DMS114 treated with DMSO at 0.1 percent for 48 hours (cell line): ENCODE results near the gene PHLDB3.
"Not testable (repeated sequence)": the region's sequence is repeated elsewhere in the genome, so short reads cannot be mapped to it uniquely, and the experiment has no call there.

Experiments used
- DNase-seq: peaks from one replicate; lab custom pipeline; 2025; ENCODE audit not compliant: unreplicated experiment; lab: John Stamatoyannopoulos, UW

Gene PHLDB3

GRCh38 chr19:43504426-43505185 is at the start of gene PHLDB3:
PHLDB3 (minus strand) TSS chr19:43504746; CDS start chr19:43504118, 628 bp downstream.
- DNase-seq: no peak

GRCh38 chr19:43553656-43554055 is 49.1 kb upstream of the PHLDB3 start:
- DNase-seq: no peak

- DNase-seq: no peak
Observed at GRCh38 chr19:43552616-43553015, 48.1 kb upstream of the PHLDB3 start.

DNA sequence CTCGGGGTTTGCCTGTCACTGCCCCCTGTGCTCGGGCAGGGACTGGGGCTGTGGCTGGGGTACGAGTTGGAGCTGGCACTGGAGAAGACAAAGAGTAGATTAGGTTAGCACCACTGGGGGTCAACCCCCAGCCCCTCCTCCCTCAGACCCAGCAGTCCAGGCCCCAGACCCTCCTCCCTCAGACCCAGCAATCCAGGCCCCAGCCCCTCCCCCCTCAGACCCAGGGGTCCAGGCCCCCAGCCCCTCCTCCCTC is 47.6 kb upstream of the PHLDB3 start:
- no peak for DNase-seq

DNA sequence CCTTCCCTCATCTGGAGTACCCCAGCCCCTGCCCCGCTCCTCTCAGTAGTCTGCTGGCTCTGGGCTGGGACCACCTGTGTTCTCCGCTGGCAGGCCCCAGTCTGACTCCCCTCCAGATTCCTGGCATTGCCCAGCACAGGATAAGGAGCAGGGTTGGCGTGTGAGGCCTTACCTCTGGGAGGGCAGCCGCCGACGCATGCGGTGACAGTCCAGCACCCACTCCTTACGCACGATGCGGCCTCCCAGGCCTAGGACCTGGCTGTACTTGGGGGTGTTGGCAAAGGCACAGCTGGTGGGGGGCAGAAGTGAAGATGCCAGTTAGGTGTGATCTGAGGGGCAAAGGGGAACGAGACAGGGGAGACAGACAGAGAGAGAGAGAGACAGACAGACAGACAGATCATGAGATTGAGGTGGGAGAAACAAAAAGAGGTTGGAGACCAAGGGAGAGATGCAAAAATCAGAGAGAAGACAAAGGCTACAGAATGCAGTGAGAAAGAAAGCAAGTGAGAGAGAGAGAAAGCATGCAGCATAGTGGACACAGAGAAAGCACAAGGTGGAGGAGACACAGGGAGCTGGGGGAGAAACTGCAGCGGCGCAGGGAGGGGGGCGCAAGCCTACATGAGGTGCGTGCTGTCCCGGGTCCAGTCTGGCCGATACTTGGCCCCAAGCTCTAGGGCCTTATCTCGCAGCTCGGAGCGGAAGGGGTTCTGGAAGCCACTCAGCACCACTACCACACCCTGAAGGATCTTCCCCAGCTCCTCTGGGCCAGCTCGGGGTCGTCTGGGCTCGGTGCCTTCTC is 47.1 kb upstream of the PHLDB3 start:
- DNase-seq: no peak

DNA sequence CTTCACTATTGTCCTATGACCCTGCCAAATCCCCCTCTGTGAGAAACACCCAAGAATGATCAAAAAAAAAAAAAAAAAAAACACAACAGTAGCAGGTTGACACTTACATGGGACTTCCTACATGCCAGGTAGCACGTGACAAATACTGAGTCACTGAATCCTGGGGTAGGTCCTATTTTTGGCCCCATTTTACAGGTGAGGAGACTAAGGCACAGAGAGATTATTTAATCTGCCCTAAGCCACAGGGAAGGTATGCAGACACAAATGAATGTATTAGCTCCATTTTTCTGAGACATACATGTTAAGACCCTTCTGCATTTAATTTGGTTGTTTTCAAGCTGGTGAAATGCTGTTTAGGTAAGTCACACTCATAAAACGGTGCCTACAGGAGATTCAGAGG is 44.2 kb upstream of the PHLDB3 start:
- no peak for DNase-seq

DNA sequence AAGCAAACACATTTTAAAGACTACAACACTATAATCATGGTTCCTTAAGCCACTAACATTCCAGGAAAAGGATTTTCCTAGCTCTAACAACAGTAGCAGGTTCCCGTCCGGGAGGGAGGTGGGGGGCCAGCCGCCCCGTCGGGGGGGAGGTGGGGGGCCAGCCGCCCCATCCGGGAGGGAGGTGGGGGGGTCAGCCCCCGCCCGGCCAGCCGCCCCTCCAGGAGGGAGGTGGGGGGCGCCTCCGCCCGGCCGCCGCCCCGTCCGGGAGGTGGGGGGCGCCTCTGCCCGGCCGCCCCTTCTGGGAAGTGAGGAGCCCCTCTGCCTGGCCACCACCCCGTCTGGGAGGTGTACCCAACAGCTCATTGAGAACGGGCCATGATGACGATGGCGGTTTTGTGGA is 43.4 kb upstream of the PHLDB3 start:
- not testable (repeated sequence) for DNase-seq

DNA sequence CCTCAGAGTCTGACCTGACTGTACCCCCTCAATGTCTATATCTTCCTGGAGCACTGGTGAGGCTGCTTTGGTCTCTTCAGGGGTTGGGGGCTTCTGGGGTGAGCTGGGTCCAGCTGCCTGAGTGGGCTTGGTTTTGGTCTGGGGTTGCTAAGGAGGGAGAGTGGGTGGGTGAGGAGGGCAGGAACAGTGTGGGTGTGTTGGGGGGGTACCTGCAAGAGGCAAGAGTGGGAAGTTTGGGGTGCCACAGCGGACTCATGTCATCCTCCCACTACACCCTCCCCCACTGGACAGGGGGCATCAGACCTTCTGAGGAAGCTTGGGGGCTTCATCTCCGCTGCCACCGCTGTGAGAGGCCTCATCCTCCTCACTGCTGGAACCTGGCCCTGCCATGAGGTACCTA is 42.0 kb upstream of the PHLDB3 start:
- DNase-seq: no peak

DNA sequence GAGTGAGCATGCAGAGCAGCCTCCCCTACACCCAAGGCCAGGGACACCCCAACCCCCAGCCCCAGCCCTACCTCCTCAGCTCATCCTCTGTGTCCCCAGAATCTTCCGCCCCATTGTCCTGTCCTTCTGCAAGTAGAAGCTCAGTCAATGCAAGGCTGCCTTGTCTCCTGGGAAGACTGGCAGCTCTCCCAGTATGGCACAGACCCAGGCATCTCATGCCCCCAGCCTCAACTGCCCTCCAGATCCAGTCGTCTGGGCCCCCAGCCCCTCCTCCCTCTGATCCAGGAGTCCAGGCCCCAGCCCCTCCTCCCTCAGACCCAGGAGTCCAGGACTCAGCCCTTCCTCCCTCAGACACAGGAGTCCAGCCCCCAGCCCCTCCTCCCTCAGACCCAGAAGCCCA is 41.4 kb upstream of the PHLDB3 start:
- no peak for DNase-seq

DNA sequence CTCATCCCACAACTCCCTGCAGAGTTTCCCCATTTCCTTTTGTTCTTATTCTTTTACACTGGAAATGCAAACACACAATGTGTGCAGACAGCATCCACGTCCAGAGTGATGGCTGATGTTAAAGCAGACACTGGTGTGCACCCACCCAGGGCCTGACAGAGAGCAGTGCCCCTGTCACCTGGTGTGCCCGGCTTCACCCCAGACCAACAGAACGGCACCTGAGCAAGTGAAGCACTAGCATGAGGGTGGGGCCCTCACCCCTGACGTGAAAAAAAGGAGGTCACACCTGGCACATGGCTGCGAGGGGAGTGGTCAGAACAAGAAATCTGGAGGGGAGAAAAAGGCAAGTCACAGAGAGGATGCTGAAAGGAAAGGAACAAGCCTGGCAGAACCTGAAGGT is 40.7 kb upstream of the PHLDB3 start:
- DNase-seq: no peak

- no peak for DNase-seq
Observed at GRCh38 chr19:43544077-43544476, 39.5 kb upstream of the PHLDB3 start.

GRCh38 chr19:43541920-43542650 is 37.5 kb upstream of the PHLDB3 start:
- no peak for DNase-seq

DNA sequence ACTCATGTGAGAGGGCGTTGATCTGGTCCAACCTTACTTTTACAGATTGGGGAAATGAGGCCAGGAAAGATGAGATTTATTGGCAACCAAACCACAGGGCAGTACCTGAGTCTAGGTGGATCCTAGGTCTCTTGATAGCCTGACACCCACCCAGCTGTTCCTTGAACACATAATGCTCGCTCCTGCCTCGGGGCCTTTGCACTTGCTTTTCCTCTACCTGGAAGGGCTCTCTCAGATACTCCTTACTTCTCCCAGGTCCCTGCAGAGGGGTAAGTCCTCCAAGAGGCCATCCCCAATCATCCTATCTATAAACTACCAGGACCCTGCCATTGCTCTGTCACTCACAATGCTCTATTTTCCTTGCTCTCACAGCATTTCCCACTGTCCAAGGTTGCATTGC is 35.8 kb upstream of the PHLDB3 start:
- no peak for DNase-seq

- no peak for DNase-seq
Observed at GRCh38 chr19:43538922-43539321, 34.4 kb upstream of the PHLDB3 start.

- no peak for DNase-seq
Observed at GRCh38 chr19:43534816-43535761, 30.5 kb upstream of the PHLDB3 start.

DNA sequence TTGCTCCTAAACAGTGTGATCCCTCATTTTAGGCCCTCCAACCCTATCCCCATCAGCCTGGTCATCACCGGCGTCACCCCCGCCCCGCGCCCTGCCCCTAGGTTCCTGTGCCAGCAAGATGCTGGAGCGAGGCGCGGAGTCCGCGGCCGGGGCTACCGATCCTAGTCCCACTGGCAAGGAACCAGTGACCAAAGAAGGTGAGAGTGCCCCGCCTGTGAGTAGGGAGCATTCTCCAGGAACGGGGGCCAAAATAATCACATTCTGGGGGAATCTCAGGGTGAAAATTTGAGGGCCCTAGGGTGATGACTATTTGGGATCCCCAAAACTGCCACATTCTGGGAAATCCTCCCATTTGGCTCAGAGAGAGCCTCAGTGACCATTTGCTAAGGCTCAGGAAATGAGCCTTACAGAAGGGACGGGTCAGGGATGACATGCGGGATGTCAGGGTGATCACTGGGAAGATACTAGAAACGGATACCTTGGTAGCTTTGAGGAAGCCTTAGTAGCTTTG is 29.8 kb upstream of the PHLDB3 start:
- no peak for DNase-seq

GRCh38 chr19:43533546-43534304 is 29.2 kb upstream of the PHLDB3 start:
- DNase-seq: peak; percentile 89

GRCh38 chr19:43532962-43533545 is 28.5 kb upstream of the PHLDB3 start, which contains the start of gene ZNF575:
ZNF575 (plus strand) TSS chr19:43533188; CDS start chr19:43534423, 1,235 bp downstream.
- peak; percentile 73 for DNase-seq

- DNase-seq: peak; percentile 60
Observed at GRCh38 chr19:43532571-43532961, 28.0 kb upstream of the PHLDB3 start.
